Adipocyte (in vitro differentiated cells): ENCODE results near the gene SLC17A8.

ENCODE experiments used
- DNase-seq: peaks from one replicate; pipeline ENCODE4 v3.0.0-alpha.2; 2015; ENCODE audit warnings: low read depth
- H3K27me3 ChIP-seq: replicated peaks from 2 replicates; pipeline ENCODE4 v1.7.0; 2013; ENCODE audit warnings: mild to moderate bottlenecking, low read length, moderate library complexity; ENCODE audit not compliant: control insufficient read depth, insufficient read depth
- H3K36me3 ChIP-seq: 2 replicates; pipeline ENCODE4 v1.7.0; 2013; ENCODE audit warnings: low read length, mild to moderate bottlenecking, moderate library complexity; ENCODE audit not compliant: control insufficient read depth, insufficient read depth, severe bottlenecking
- H3K4me1 ChIP-seq: 2 replicates; pipeline ENCODE4 v1.7.0; 2013; ENCODE audit warnings: mild to moderate bottlenecking, low read length, moderate library complexity; ENCODE audit not compliant: control insufficient read depth, insufficient read depth
- H3K4me3 ChIP-seq: 2 replicates; pipeline ENCODE4 v1.7.0; 2013; ENCODE audit warnings: mild to moderate bottlenecking, low read length, moderate library complexity
- H3K9ac ChIP-seq: 2 replicates; pipeline ENCODE4 v1.7.0; 2013; ENCODE audit warnings: mild to moderate bottlenecking, low read length, moderate library complexity
- H3K9me3 ChIP-seq: 2 replicates; pipeline ENCODE4 v1.7.0; 2013; ENCODE audit warnings: mild to moderate bottlenecking, low read length, moderate library complexity; ENCODE audit not compliant: control insufficient read depth

Gene SLC17A8

DNA sequence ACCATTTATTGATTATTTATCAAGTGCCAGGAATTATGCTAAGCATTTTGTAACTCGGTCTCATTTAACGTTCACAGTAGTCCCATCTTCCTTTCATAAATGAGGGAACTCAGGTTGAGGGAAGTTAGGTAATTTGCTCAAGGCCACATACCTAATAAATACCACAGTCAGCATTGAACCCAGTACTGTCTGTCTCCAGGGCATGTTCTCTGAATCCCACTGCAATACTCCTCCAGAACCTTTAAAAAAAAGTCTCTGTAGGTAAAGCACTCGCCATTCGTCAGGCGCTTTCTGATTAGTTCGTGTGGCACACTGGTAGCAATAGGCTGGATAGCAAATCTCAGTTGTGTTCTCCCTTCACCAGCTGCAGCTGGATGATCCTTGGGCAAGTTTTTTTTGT, 14.3 kb downstream of the SLC17A8 start:
- no peaks in the 10 kb centered on the region for H3K36me3 ChIP-seq
- no peak overlapping the region for H3K9ac ChIP-seq
- DNase-seq: no peak
- no peak overlapping the region for H3K4me3 ChIP-seq
- H3K27me3 ChIP-seq: no peaks in the 10 kb centered on the region
- H3K9me3 ChIP-seq: peaks cover 5% of the 10 kb centered on the region
- peaks cover 17% of the 10 kb centered on the region for H3K4me1 ChIP-seq

DNA sequence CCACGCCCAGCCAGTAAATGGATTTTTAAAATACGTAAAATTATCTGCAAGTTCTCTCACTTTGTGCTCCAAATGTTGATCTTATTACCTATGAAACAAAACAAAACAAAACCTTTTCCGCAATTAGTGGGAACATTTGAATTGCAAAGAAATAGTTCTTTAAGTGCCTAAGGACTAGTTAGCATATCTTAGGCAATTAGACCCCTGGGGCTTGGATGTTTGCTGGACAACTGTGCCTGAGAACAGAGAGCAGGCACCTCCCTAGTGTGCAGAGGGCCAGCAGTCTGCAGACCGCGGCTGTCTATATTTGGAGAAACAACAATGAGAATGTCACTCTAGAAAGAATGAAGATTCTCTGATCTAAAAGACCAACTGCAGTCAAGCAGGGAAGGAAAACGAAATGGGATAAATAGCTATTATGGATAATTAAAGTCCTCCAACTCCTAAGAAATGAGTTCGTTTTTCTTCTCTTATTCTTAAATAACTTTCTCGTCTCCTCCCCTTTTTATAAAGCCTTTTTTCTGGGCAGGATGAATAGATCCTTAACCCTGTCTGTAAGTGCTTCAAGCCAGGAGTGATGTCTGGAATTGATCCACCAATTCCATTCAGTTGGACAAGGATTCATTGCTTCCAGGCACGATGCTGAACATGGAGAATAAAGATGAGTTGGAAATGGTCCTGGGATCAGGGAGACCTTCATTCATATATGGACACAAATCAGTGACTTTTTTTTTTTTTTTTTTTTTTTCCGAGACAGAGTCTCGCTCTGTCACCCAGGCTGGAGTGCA, 16.2 kb downstream of the SLC17A8 start:
- peak; percentile 21 for DNase-seq
- H3K4me1 ChIP-seq: peaks cover 17% of the 10 kb centered on the region

DNA sequence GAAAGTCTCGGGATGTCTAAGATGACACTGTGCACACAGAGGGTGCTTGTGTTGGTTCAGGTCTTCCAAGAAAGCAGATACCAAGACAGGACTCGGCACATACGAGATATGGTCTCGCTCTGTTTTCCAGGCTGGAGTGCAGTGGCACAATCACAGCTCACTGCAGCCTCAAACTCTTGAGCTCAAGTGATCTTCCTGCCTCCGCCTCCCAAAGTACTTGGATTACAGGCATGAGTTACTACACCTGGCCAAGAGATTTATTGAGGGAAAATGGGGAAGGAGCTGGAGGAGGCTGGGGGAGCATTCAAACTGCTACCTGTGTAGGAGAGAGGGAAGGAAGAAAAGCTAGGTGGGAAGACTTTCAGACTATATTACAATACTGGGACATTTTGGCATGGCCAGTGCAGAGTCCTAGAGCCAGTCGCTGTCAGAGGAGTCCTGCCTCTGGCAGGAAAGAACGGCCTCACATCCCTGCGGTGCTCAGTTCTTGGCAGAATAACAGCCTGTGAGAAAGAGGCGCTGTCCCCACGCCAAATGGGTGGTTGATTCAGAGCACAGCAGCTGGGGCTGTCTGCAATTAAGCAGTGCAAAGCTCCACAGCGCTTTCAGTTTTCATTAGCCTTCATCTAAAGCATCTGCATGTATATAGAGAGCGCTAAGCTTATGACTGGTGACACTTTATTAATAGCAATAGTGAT, 18.3 kb downstream of the SLC17A8 start:
- Histone ChIP-seq H3K9ac (no peak overlapping the region), H3K4me3 (no peak overlapping the region), H3K4me1 (peaks cover 17% of the 10 kb centered on the region), H3K27me3 (no peaks in the 10 kb centered on the region), H3K36me3 (no peaks in the 10 kb centered on the region), H3K9me3 (no peaks in the 10 kb centered on the region)
- peak; percentile 48 for DNase-seq

More for the DNA sequence above, 16.2 kb downstream of the SLC17A8 start:
- Histone ChIP-seq H3K4me3 (peak overlapping the region; percentile 35), H3K27me3 (no peaks in the 10 kb centered on the region), H3K9me3 (peaks cover 5% of the 10 kb centered on the region), H3K36me3 (no peaks in the 10 kb centered on the region), H3K9ac (no peak overlapping the region)

DNA sequence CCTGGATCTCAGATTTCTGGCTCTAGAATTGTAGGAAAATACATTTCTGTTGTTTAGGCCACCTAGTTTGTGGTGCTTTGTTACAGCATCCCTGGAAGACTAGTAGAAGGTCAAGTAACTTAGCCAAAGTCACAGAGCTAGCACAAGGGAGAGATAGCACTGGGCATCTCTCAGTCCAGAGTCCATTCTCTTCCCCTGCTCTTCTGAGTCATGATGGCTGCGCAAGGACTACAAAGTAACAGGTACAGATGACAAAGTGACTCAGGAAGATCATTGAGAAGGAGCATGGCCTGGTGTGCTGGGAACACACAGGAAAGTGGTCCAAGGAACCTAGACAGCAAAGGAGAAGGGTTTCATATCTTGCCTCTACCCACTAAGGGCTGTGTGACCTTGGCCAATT, 19.3 kb downstream of the SLC17A8 start:
- peaks cover 17% of the 10 kb centered on the region for H3K4me1 ChIP-seq
- H3K4me3 ChIP-seq: no peak overlapping the region
- no peaks in the 10 kb centered on the region for H3K9me3 ChIP-seq
- no peaks in the 10 kb centered on the region for H3K36me3 ChIP-seq
- DNase-seq: no peak
- H3K9ac ChIP-seq: no peak overlapping the region
- no peaks in the 10 kb centered on the region for H3K27me3 ChIP-seq

DNA sequence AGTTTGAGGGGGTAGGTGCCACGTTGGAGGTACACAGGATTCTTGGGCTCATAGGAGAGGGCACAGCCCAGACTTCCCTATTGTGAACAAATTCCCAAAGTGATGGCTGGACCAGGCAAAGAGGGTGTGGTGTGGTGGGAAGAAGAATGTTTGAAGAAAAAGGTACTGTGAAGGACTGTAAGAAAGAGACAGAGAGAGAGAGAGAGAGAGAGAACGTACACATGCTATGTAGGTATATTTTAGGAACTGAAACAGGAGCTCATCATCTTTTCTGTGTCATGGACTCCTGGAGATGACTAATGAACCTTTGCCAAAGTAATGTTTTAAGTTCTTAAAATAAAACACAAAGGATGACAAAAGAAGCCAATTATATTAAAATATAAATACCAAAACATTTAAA, 24.5 kb downstream of the SLC17A8 start:
- Histone ChIP-seq H3K36me3 (no peaks in the 10 kb centered on the region), H3K4me3 (no peak overlapping the region), H3K4me1 (no peaks in the 10 kb centered on the region), H3K9ac (no peak overlapping the region), H3K9me3 (no peaks in the 10 kb centered on the region), H3K27me3 (no peaks in the 10 kb centered on the region)
- DNase-seq: no peak

DNA sequence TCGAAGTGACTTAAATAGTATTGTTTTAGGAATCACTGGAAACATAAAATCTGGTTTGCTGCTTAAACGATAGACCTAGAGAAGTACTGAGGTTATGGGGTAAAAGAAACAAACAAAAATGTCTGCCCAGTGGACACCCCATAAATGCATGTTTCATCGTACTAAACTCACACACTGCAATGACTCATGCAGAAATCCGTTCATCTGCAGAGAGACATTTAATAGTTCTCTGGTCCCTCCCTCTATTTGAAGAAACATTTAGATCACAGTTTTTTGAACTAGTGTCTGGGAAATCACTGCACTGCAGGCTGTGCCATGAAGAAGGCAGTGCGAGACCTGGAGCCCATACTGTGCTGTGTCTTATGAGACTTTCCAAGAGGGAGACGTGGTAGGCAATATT, 25.5 kb downstream of the SLC17A8 start:
- H3K27me3 ChIP-seq: peaks cover 1% of the 10 kb centered on the region
- H3K4me3 ChIP-seq: no peak overlapping the region
- H3K4me1 ChIP-seq: no peaks in the 10 kb centered on the region
- H3K9ac ChIP-seq: no peak overlapping the region
- no peaks in the 10 kb centered on the region for H3K9me3 ChIP-seq
- peak; percentile 5 for DNase-seq
- H3K36me3 ChIP-seq: no peaks in the 10 kb centered on the region

DNA sequence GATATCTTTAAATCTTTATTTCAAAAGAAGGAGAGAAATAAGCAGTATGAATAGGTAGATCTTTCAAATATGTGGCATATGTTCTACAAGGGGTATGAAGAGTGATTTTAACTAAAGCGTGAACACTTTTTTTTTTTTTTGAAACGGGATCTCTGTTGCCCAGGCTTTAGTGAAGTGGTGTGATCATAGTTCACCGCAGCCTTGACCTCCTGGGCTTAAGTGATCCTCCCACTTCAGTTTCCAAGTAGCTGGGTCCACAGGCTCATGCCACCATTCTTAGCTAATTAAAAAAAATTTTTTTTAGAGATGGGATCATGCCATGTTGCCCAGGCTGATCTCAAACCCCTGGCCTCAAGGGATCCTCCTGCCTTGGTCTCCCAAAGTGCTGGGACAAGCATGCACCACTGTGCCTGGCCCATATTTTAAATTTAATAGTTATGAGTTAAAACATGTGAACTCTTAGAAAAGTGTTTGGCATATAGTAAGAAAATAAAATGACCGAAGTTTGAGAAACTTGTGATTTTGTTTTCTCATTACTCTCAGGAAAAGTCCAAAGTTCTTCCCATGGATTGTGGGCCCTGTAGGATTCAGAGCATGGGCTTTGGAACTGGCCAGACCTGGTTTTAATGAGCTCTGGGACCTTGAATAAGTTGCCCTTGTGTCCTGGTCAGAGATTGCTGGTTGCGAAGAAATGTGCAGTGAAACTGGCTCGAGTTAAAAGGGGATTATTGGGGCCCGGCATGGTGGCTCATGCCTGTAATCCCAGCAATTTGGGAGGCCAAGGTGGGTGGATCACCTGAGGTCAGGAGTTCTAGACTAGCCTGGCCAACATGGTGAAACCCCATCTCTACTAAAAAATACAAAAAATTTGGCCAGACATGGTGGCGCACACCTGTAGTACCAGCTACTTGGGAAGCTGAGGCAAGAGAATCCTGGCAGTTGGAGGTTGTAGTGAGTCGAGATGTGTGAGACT, 27.0 kb downstream of the SLC17A8 start:
- no peaks in the 10 kb centered on the region for H3K9me3 ChIP-seq
- H3K4me1 ChIP-seq: no peaks in the 10 kb centered on the region
- H3K4me3 ChIP-seq: no peak overlapping the region
- DNase-seq: no peak
- no peaks in the 10 kb centered on the region for H3K36me3 ChIP-seq
- peaks cover 11% of the 10 kb centered on the region for H3K27me3 ChIP-seq
- no peak overlapping the region for H3K9ac ChIP-seq

DNA sequence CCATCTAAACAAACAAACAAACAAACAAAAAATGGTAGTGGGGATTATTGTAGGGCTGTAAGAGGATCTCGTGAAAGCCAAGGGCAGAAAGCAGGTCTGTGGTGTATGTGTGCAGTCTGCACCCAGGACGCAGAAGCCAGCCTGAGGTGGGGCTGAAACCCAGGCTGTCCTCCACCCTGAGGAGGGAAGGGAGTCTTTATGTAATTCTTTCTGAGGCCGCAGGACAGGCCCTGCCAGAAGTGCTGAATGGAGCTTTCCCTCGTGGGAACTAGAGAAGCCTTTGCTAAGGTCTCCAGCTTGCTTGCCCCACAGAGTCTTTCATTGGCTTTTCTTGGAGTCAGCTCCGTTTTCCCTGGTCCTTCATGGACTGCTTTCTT, 27.7 kb downstream of the SLC17A8 start:
- H3K4me1 ChIP-seq: no peaks in the 10 kb centered on the region
- H3K9ac ChIP-seq: no peak overlapping the region
- H3K36me3 ChIP-seq: no peaks in the 10 kb centered on the region
- DNase-seq: no peak
- H3K27me3 ChIP-seq: peaks cover 11% of the 10 kb centered on the region
- H3K9me3 ChIP-seq: no peaks in the 10 kb centered on the region
- H3K4me3 ChIP-seq: no peak overlapping the region

DNA sequence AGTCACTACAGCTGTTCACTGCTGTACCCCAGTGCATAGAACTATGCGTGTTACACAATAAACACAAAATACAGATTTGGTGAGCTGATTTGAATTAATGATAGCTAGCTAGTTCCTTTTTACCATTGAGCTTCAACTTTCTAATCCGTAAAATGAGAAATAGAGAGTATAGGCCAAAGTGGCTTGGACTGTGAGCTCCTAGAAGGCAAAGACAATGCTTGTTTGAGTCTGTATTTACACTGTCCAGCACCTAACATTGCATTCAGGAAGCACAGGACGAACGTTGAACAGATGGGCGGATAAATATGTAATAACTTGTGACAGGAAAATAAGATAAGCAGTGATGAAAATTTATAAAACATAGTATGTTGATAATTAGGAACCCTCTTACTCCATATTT, 31.5 kb downstream of the SLC17A8 start:
- no peaks in the 10 kb centered on the region for H3K4me1 ChIP-seq
- H3K27me3 ChIP-seq: peaks cover 11% of the 10 kb centered on the region
- H3K9ac ChIP-seq: no peak overlapping the region
- no peak overlapping the region for H3K4me3 ChIP-seq
- DNase-seq: no peak
- no peaks in the 10 kb centered on the region for H3K36me3 ChIP-seq
- no peaks in the 10 kb centered on the region for H3K9me3 ChIP-seq

DNA sequence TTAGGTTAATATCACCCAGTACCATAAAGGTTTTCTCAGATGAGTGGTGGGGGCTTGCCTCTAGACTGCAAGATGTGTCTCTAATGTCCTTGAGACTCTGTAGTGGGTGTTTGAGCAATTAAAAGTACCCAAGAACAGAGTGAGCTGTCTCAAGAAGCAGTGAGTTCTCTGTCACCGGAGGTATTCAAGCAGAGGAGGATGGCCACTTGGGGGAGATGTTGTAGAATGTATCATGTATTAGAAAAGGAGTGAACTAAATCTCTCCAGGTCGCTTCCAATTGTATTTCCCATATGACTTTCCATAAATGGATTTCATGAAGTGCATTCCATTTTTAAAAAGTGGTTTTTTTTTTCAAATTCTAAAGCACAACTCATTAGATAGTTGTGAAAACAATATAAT, 35.0 kb downstream of the SLC17A8 start:
- no peaks in the 10 kb centered on the region for H3K36me3 ChIP-seq
- H3K27me3 ChIP-seq: peaks cover 11% of the 10 kb centered on the region
- H3K9me3 ChIP-seq: no peaks in the 10 kb centered on the region
- no peak overlapping the region for H3K4me3 ChIP-seq
- H3K4me1 ChIP-seq: no peaks in the 10 kb centered on the region
- DNase-seq: peak; percentile 8
- H3K9ac ChIP-seq: no peak overlapping the region

DNA sequence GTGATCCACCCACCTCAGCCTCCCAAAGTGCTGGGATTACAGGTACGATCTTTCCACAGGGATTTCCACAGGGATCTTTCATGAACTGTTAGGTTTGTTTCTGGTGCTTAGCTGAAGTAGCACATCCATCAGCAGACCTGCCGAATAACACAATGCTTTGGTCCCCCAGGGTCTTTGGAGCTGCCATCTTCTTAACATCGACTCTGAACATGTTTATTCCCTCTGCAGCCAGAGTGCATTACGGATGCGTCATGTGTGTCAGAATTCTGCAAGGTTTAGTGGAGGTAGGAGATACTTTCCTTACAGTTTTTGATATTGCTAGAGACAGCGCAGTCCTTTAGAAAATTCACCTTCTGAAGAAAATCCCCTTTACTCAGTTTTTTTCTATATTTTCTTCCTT, 36.3 kb downstream of the SLC17A8 start:
- DNase-seq: no peak
- no peaks in the 10 kb centered on the region for H3K9me3 ChIP-seq
- H3K36me3 ChIP-seq: no peaks in the 10 kb centered on the region
- no peaks in the 10 kb centered on the region for H3K4me1 ChIP-seq
- H3K27me3 ChIP-seq: peaks cover 2% of the 10 kb centered on the region
- no peak overlapping the region for H3K4me3 ChIP-seq
- H3K9ac ChIP-seq: no peak overlapping the region
